KOPT-K1 (cell line): Measurements from ENCODE around the gene DIO3.

Experiments
- H3K27ac ChIP-seq: fragments of 200-600 bp; sonication (generic); 2 replicates; pipeline ENCODE4 v1.5.1; 2016; ENCODE audit warnings: antibody characterized with exemption, mild to moderate bottlenecking, low read depth, low read length; ENCODE audit not compliant: poor library complexity, severe bottlenecking
- H3K36me3 ChIP-seq: fragments of 200-600 bp; sonication (generic); 2 replicates; pipeline ENCODE4 v1.5.1; 2017; ENCODE audit warnings: antibody characterized with exemption, mild to moderate bottlenecking, low read length, moderate library complexity; ENCODE audit not compliant: insufficient read depth
- H3K9me3 ChIP-seq: fragments of 200-600 bp; sonication (generic); 2 replicates; pipeline ENCODE4 v1.5.1; 2017; ENCODE audit warnings: antibody characterized with exemption, low read length, mild to moderate bottlenecking; ENCODE audit not compliant: insufficient read depth, poor library complexity, severe bottlenecking

DIO3 gene

DNA sequence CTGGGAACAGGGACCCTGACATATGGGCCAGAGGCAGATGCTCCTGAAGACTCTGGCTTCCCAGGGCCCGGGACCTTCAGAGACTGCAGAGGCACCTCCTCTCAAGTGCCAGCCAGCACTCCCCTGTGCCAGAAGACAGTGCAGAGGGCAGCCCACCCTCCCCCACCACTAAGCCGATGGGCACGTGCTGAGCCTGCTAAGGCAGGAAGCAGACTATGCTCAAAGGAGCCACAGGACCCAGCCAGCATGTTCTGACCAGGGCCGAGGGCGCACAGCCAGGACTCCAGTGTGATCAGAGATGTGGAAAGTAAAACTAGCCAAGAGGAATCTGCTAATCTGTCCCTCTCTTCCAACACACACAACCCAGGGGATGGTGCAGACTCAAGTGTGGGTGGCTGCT lies 29.8 kb downstream of the DIO3 start:
- no peaks in the 10 kb centered on the region for H3K36me3 ChIP-seq
- H3K27ac ChIP-seq: no peak overlapping the region

DNA sequence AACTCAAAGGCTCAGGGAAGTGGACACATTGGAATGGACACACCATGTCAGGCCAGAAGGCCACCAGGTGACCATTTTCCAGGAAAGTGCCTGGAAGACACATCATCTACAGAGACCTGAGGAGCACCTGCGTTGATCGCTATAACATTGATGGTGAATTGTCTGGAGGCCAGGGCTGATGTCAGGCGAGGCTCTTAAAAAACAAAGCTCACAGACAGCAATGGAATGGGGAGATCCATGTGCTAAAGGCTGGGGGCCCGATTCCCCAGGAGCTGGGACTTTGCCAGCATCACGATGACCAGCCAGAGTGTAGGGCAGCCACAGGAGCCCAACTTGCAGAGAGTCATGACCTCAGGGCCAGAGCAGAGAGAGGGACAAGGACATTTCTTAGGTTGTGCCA lies 30.3 kb downstream of the DIO3 start:
- Histone ChIP-seq H3K27ac (no peak overlapping the region), H3K9me3 (no peaks in the 10 kb centered on the region), H3K36me3 (no peaks in the 10 kb centered on the region)

More for the DNA sequence above, 29.8 kb downstream of the DIO3 start:
- H3K9me3 ChIP-seq: no peaks in the 10 kb centered on the region

DNA sequence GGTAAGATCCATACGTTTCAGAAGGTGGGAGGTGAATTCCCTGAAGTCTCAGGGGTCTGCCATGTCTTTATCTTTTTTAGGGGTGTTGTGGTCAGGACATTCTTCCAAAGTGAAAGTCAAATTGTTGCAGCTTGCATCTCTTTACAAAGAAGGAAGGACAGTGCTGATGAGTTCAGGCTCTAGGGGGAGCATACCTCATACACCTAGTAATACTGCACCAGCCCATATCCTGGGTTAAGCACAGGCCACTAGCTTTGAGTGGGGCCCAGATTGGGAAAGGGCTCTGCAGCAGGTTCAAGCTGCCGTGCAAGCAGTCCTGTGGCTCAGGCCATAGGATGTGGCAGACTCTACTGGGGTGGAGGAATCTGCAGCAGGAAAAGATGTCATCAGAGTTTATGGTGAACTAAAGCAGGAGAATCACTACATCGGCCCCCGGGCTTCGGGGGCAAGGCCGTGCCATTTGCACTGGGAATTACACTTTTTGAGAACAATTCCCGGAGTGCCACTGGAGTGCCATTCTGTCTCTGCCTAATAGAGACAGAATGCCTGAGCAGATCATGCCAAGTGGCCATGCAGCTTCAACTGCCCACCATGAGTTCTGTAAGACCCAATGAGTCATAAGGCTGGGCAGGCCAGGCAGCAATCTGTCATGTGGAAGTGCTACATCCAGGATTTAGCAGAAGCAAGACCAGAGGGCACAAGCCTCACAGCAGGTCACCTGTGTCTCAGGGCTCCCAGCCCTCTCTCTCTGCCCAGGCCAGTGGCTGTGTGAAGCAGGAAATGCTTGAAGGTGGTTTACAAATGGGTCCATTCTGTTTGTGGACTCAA lies 32.3 kb downstream of the DIO3 start:
- Histone ChIP-seq H3K9me3 (peaks cover 10% of the 10 kb centered on the region), H3K27ac (peak overlapping the region; percentile 13), H3K36me3 (no peaks in the 10 kb centered on the region)

DNA sequence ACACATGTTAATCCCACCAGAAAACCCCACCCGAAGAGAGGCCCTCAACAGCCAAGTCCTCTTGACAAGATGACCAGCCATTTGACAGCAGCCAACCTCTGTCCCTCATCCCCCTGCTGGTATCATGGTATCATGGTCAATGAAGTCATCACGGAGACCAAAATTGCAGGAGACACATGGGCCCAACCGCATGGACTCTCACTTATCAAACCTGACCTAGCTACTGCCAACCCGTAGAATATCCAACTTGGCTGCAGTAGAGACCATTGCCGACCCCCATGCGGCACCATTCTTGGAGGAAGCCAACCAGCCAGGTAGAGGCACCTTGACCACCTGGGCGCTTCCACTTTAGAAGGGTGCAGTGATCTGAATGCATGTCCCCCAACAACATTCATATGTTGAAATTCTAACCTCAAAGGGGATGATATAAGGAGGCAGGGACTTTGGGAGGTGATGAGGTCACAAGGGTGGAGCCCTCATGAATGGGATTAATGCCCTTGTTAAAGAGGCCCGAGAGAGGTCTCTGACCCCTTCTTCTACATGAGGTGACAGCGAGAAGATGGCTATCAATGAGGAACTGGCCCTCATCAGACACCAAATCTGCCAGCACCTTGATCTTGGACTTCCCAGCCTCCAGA lies 33.3 kb downstream of the DIO3 start:
- H3K36me3 ChIP-seq: no peaks in the 10 kb centered on the region
- H3K9me3 ChIP-seq: peaks cover 14% of the 10 kb centered on the region
- peak overlapping the region; percentile 80 for H3K27ac ChIP-seq

DNA sequence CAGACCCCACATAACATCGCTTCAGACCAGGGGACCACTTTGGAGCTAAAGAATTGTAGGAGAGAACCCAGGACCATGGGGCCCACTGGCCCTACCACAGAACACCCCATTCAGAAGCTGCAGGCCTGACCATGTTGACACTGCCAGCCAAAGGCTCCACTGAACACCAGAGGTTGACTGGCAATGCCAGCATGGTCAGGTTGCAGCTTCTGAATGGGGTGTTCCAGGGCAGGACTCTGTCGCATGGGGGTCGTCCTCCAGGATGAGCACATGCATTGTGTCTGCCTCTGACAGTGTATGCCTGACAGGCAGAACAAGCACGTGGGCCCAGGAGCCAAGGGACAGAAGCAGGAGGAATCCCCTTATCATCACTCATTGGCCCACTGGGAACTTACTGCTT lies 34.1 kb downstream of the DIO3 start:
- Histone ChIP-seq H3K27ac (peak overlapping the region; percentile 80), H3K9me3 (peaks cover 14% of the 10 kb centered on the region), H3K36me3 (no peaks in the 10 kb centered on the region)

DNA sequence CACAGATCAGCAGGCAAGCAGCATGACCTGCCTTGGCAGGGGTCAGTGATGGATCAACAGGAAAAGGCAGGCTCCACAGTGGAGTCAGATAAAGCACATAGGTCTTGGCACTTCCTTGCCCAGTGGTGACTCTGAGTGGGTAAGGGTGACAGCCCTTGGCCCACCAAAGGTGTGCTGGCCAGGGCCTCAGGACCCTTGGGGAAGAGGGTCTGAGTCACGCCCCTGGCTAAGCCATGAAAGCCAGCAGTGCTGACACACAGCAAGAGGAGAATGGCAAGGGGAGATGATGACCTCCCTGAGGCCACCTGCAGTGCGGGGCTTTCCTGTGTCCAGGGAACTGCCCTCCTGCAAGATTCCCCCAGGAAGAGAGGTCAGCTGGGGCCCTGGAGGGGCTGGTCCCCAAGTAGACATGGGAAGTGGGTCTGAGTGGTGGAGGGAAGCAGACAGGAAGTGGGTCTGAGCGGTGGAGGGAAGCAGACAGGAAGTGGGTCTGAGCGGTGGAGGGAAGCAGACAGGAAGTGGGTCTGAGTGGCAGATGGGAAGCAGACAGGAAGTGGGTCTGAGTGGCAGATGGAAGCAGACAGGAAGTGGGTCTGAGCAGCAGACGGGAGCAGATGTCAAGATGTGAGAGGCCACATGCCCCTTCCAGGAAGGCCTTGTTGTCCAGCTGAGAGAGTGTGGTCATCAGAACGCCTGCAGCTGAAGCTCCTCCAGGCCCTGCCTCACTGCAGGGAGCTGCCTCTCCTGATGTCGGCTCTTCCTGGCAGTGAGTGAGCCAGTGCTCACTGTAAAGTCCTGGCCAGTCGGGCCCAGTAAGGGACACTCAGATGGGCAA lies 34.8 kb downstream of the DIO3 start:
- Histone ChIP-seq H3K9me3 (peaks cover 14% of the 10 kb centered on the region), H3K27ac (peak overlapping the region; percentile 80), H3K36me3 (no peaks in the 10 kb centered on the region)

DNA sequence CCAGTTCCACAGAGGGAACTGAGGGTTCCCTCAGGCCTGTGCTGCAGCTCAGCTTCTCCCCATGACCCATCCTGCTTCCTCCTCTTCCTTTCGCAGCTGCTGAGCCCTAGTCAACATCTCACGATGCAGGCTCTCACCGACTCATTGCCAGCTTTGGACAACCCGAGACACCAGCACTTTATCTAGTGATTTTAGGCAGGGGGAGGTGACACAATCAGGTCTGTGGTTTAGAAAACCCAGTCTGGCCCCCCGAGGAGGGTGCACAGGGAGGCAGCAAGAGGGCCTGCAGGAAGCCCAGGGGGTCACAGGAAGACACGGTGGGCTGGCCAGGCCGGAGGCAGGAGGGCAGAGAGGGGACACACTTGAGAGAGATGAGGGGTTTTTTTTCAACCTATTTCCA lies 35.4 kb downstream of the DIO3 start:
- peaks cover 14% of the 10 kb centered on the region for H3K9me3 ChIP-seq
- peak overlapping the region; percentile 80 for H3K27ac ChIP-seq
- no peaks in the 10 kb centered on the region for H3K36me3 ChIP-seq

DNA sequence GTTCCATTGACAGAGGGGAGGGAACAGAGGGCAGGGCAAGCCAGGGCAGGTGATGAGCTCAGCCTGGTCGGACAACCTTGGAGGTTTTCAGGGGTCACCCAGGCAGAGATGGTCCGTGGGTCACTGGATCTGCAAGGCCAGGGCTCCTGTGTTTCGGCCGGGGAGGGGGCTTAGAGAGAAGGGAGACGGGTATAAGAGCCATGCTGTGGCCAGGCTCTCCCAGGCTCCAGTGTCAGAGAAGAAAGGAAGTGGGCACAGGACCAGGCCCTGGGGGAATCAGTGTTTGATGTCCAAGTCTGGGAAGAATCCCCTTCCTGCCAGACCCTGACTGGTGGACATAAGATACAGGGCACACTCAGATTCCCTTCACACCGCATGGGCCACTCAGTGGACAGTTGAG lies 36.9 kb downstream of the DIO3 start:
- peak overlapping the region; percentile 53 for H3K27ac ChIP-seq
- no peaks in the 10 kb centered on the region for H3K36me3 ChIP-seq
- H3K9me3 ChIP-seq: peaks cover 14% of the 10 kb centered on the region

DNA sequence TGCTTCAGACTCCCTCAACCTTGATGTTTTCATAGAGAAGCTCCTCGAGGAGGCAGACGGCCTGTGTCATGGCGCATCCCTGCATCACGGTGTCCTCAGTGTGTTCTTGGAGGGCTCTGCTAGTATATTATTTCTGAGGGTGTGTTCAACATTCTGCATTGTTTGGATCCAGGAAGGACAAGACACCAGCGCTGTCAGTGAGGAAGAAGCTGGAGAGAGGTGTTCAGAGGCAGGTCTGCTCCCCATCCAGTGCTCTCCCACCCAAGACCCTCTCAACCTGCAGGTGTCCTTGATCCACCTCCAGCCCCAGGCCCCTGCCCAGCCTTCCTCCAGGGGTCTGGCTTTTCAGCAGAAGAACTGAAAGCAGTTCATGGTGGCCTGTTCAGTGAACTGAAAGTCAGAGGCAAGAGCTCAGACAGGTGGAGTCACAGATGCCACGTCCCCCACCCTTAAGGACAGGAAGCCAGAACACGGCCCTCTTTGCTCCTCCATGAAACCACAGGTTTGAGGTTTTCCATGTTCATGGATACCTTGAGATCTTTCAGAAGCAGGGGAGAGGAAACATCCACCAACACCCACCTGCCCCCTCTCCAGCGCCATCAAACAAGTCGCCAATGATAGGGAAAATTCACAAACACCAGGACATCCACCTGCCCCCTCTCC lies 37.4 kb downstream of the DIO3 start:
- Histone ChIP-seq H3K9me3 (peaks cover 14% of the 10 kb centered on the region), H3K36me3 (no peaks in the 10 kb centered on the region), H3K27ac (peak overlapping the region; percentile 53)

DNA sequence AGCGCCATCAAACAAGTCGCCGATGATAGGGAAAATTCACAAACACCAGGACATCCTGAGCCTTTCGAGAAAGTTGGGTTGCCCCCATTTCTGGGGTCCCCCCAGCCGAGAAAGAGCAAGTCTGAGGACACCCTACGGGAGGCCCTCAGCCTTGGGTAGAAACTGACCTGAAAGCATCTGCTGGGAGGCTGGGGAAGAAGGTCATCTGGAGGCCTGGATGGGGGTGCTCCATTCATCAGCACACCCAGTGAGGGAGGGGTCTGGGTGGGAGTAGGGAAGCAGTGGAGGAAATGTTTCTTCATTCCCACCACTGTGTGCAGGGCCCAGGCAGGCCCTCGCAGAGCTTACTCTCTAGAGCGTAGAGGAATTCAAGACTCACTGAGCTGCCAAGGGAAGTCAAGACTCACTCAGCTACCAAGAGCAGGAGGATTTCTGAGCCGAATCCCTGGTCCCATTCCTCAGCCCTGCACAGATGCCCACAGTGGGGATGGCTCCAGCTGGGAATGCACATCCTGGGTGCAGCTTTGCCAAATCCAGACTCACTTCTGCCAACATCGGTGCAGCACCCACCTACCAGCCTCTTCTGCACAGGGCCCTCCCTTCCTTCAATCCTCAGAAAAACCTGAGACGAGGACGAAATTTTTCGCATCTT lies 38.1 kb downstream of the DIO3 start:
- Histone ChIP-seq H3K9me3 (peaks cover 14% of the 10 kb centered on the region), H3K36me3 (no peaks in the 10 kb centered on the region), H3K27ac (no peak overlapping the region)

DNA sequence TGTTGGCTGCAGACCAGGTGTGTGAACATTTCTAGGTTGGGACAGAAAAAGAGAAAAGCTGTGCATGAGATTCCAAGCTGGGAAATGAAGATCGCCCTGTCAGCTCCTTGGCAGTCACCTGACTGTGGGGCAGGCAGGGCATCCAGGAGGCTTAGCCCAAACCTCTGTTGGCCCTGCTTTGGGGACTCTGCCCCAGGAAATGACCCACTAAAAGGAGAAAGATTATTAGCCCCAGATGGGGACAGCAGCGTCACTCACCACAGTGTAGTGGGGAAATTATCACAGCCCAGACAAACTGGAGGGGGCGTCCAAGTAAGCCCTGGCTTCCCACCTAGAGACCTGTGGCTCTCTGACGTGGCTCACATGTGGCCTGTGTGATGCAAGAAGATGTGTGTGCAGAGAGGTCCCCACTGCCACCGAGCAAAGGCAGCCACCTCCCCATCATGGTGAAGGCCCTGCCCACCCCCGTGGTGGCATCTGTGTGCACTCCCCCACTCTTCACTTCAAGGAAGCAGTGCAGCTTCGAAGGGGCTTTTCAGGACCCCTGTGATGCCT lies 39.1 kb downstream of the DIO3 start:
- Histone ChIP-seq H3K36me3 (no peaks in the 10 kb centered on the region), H3K9me3 (peaks cover 14% of the 10 kb centered on the region), H3K27ac (no peak overlapping the region)

DNA sequence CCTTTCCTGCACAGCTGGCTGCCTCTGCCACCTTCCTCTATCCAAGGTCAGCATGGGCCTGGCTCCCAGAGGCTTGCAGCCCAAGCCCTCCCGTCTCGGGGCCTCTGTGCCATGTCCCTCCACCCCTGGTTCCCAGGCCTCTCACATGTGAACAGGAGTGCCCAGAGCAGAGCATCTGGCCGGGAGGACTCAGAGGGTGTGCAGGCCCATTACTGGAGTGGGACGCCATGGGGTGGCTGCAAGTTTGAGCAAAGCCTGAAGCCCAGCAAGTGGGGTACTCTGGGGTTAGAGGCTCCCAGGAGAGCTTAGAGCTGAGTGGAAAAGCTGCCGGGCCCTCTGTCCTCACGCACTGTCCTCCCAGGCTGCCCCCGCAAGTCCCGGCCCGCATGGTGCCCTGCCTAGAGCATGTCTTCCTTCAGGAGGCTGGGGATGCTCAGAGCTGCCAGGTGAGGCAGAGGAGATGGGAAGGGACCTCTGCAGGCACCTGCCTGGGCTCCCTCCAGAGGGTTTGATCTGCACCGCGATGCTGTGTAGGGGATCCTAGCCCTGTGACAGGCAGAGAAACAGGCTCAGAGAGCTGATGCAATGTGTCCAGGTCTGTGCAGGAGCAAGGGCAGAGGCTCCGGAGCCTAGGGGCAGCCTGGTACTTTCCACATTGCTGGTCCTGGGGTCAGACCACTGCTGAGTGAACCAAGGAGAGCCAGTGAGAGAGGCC lies 39.8 kb downstream of the DIO3 start:
- Histone ChIP-seq H3K27ac (no peak overlapping the region), H3K36me3 (no peaks in the 10 kb centered on the region), H3K9me3 (peaks cover 14% of the 10 kb centered on the region)

DNA sequence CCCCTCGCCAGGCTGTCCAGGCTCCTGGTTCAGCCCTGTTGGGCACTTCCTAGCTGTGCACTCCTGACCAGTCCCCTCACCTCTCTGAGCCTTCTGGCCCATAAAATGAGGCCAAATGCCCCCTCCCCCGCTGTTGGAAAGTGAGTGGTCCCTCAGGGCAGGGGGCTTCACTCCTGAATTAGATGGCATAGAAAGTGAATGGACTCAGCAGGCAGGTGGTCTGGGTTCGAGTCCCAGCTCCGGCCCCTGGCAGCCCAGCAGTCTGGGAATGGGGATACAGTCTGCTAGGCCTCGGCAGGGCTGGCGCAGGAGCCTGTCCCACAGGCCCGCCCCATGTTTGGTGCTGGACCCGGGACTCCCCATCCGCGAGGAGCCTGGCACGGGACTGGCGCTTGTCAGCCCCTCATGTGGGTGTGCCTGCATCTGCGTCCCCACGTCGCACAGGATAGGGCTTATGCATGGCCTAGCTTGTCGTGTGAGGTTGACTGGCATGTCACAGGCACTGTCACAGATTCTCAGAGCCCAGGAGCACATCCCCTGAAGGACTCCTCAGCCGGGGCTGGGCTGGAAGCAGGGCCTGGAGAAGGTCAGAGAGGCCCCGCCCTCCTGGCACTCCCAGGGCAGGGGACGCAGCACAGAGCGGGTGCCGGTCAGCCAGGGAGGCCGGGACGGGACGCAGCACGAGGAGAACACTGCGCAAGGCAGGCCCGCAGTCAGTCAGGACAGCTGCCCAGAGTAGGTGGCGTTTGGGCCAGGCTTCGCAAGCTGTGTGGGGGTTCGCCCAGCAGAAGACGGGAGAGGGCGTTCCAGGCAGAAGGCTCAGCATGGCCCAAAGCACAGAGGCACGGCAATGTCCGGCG lies 40.5 kb downstream of the DIO3 start:
- Histone ChIP-seq H3K27ac (no peak overlapping the region), H3K36me3 (no peaks in the 10 kb centered on the region), H3K9me3 (peaks cover 14% of the 10 kb centered on the region)
